GM20431 (cell line): ENCODE data around the gene POLA1.

Experiments
- in situ Hi-C: fragments of 300-500 bp; cut with MseI, MboI; formaldehyde crosslinking; loops from one replicate; pipeline ENCODE4 v1.15.0; 2020; ENCODE audit warnings: low sequenced_read_pairs; ENCODE audit not compliant: unreplicated experiment

POLA1 gene

DNA sequence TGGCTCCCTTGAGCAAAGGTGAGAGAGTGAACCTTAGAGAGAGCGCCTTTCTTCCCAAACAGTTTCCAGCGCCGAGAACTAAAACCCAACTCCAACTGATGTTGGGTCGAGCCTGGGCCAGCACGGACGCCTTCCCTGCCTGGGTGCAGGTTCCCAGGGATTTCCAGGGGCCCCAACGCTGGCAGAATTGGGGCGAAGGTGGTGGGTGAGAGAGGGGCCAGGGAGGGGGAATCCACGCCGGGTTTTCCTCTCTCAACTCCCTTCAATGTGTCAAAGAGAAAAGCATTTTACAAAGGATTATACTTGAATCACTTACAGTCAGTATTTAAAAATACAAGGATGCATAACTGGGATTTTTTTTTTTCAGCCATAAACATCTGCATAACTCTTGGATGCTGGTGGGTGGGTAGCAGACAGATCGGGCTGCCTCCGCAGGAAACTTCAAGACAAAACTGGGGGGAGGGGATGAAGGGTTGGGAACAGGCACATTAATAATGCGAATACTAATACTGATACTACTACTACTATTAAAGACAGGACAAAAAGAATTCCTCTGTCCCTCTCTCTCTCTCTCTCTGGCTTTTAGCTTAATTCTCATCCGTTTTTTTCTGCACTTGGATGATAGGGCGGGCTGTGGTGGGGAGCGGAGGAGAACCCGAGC lies 323.4 kb downstream of the POLA1 start:
- in situ Hi-C loops, result loop anchor here (25.0 kb wide), 1 partner anchor 155 kb away; no protein-coding TSS in a partner anchor

- in situ Hi-C loops, result loop anchor here (25.0 kb wide), 1 partner anchor 155 kb away; no protein-coding TSS in a partner anchor
Measured at GRCh38 chrX:25017667-25018247, 324.0 kb downstream of the POLA1 start.

DNA sequence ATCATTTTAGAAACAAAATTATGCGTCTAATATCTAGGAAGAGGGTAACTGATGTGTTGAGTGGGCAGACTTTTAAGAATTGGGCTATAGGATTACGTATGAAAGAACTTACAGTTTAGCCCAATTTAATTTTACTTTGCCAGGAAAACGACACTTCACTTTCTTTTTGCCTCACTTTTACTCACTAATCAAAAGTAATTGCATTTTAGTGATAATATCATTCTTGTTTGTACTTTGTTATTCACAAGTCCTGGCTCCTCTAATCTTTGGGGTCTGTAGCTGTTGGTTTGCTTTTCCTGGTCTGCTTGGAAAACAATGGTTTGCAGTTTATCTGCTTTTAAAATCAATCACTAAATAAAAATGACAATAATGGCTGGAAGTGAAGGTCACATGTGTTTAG lies 325.0 kb downstream of the POLA1 start:
- in situ Hi-C loops, result loop anchor here (25.0 kb wide), 1 partner anchor 156 kb away; no protein-coding TSS in a partner anchor

GRCh38 chrX:25019707-25020390 lies 326.1 kb downstream of the POLA1 start:
- in situ Hi-C loops, result loop anchor here (25.0 kb wide), 1 partner anchor 158 kb away; no protein-coding TSS in a partner anchor

DNA sequence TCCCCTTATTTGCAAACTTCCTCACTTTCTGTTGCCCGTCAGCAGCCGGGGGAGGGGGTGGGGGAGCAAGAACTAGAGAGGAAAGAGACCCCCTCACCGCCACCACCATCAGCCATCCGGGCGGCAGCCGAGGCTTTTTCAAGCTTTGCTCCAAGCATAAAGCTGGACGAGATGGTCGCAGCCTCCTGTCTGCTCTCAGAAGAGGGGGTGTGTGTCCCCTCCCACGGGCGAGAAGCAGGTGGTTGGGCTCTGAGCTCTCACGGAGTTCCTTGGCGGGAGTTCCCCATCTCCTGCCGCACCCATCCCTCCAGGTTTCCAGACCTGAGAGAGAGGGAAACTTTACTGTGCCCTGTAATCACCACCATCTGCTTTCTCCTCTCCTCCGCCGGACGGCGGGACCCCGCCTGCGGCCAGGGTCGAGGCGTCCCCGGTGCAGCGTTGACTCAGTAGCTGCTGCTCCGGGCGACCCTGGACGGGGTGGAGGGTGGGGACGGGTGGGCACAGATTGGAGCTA lies 326.7 kb downstream of the POLA1 start:
- in situ Hi-C loops, result loop anchor here (25.0 kb wide), 1 partner anchor 158 kb away; no protein-coding TSS in a partner anchor

DNA sequence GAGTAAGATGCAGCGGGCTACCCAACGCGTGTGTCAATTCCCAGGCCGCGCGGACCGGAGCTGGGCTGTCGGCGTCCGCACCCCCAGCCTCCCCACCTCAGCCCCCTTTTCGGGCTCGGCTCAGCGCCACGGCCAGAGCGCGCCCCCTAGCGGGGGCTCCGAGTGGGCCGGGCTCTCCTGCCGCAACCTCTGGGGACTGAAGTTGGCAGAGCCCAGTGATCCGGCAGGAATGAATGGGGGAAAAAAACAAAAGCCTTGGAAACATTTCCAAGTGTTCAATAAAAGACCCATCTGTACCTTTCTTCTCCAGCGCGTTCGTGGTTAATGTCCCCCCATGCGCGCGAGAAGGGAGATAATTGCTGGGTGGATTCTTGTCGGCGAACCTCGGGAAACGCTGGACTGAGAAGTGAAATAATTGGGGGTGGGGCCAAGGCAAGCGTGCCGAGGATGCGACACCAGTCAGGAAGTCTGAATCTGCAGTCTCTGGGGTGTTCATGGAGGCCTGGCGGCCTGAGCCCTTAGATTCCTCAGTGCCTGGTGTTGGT lies 327.3 kb downstream of the POLA1 start:
- in situ Hi-C loops, result loop anchor here (25.0 kb wide), 1 partner anchor 159 kb away; no protein-coding TSS in a partner anchor

GRCh38 chrX:25022499-25023325 lies 329.0 kb downstream of the POLA1 start:
- in situ Hi-C loops, result loop anchor here (25.0 kb wide), 1 partner anchor 160 kb away; no protein-coding TSS in a partner anchor

GRCh38 chrX:25023908-25024307 lies 330.2 kb downstream of the POLA1 start:
- in situ Hi-C loops, result loop anchor here (25.0 kb wide), 1 partner anchor 162 kb away; no protein-coding TSS in a partner anchor

GRCh38 chrX:25025615-25026014 lies 331.9 kb downstream of the POLA1 start:
- in situ Hi-C loops, result no loop called here

- in situ Hi-C loops, result no loop called here
Measured at GRCh38 chrX:25026576-25026975, 332.9 kb downstream of the POLA1 start.

GRCh38 chrX:25028726-25029125 lies 335.0 kb downstream of the POLA1 start:
- in situ Hi-C loops, result no loop called here

DNA sequence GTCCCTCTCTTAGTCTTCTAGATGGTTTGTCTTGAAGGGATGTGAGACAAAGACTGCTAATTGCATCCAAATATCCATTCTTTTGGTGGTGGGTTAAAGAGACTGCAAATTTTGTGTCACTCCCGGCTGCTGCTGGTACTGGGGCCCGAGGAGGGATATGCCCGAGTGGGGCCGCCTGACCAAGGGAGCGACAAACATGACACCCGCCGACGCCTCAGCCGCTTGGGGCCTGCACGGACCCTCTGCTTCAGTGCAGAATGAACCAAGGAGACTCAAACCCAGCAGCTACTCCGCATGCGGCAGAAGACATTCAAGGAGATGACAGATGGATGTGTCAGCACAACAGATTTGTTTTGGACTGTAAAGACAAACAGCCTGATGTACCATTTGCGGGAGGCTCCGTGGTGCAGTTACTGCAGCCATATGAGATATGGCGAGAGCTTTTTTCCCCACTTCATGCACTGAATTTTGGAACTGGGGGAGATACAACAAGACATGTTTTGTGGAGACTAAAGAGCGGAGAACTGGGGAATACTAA lies 335.6 kb downstream of the POLA1 start:
- in situ Hi-C loops, result no loop called here

DNA sequence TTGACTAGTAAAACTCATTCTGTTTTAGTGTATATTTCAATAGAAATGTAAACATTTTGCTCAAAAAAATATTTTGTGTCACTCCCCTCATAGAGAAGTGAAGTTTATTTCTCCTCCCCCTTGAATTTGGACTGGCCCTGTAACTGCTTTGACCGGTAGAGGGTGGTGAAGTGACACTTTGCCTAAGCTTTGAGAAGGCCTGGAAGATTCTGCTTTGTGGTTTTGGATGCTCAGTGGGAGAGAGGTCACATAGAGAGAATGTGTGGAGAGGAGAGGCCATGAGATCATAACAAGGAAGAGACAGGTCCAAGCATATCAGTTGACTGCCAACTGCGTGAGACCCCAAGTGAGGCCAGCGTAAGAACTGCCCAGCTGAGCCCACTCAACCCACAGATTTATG lies 341.2 kb downstream of the POLA1 start:
- in situ Hi-C loops, result no loop called here

DNA sequence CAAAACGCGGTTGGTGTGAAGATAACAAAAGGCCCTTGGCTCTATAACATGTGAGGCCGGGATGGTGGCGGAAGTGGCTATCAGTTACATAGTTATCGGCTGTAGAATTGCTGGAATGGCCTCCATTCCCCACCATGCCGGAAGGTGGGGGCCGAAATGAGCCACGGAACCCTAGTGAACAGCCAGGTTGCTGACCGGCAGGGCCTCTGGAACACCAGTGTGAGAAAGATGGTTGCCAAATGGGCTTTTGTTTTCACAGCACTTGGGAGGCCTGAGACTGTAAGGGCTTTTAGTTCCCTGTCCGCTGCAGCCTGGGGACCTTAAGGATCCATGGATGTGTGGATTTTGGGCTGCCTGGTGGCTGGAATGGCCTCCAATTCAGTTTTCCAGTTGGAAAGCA lies 345.3 kb downstream of the POLA1 start:
- in situ Hi-C loops, result no loop called here

DNA sequence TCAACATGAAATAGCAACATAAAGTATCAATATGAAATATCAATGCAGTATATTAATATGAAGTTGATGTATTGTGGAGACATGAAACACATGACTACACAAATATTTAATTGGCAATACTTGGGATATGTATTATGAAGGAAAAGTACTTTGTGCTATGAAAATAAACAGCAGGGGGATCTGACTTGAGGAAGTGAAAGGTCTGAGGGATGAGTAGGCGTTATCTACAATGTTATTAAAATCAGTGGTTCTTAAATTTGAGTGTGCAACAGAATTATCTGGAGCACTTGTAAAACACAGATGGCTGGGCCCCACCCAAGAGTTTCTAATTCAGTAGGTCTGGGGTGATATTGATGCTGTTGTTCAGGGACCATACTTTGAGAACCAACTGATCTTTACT lies 349.5 kb downstream of the POLA1 start:
- in situ Hi-C loops, result no loop called here
